Activated CD4-positive, alpha-beta T cell treated with anti-CD3 and anti-CD28 coated beads, Interleukin-2, amount 50 U/mL, for 1 hour (primary cell): Measurements from ENCODE around the gene PCDHB16.

Source experiments
- DNase-seq: peaks from one replicate; pipeline ENCODE4 v3.0.0-alpha.2; 2020

Gene PCDHB16

GRCh38 chr5:141234109-141234667 is 52.0 kb downstream of the PCDHB16 start:
- DNase-seq, result no peak
